HCT116 (cell line): Measurements from ENCODE around the gene FYCO1. TPM values are rescaled to one million over a fixed set of nuclear protein-coding genes. Genes with fewer than 3 reads are reported as not detected.

Experiments
- ATAC-seq: fragments of 200-7000 bp; cut with Tn5 transposase; 2 replicates; pipeline ENCODE4 v1.9.1; 2020; ENCODE audit warnings: mild to moderate bottlenecking, moderate library complexity
- BruUV-seq: library from RNA; stranded (reverse); fragments of 400-500 nt; replicated peaks from 2 replicates; lab custom pipeline; 2021; lab: Mats Ljungman, UMichigan
- CTCF ChIA-PET: fragments of 300-600 bp; sonication (Branson Sonifier 250); formaldehyde crosslinking; loops from one replicate; lab custom pipeline; 2021; ENCODE audit warnings: antibody characterized with exemption; lab: Charles Lee
- POLR2A ChIA-PET: fragments of 300-600, 350-600 bp; sonication (Branson Sonifier 250); formaldehyde crosslinking; loops from one replicate; lab custom pipeline; 2021; ENCODE audit warnings: antibody characterized with exemption; lab: Charles Lee
- RAD21 ChIA-PET, 2 experiments: fragments of 300-600 bp; sonication (Branson Sonifier 250); formaldehyde crosslinking; loops; one replicate each; lab custom pipeline; 2023; ENCODE audit warnings: low total read pairs in 2 of 2; ENCODE audit not compliant: uncharacterized antibody in 2 of 2, unreplicated experiment in 2 of 2, low non-redundant PET in 1 of 2; lab: Charles Lee
- DNase-seq: peaks from one replicate; pipeline ENCODE4 v3.0.0-alpha.2; 2010; ENCODE audit warnings: low read depth, low spot score
- H2AFZ ChIP-seq: fragments of 200-600 bp; shearing (Covaris generic), sonication (generic); 2 replicates; pipeline ENCODE4 v1.6.1; 2017; ENCODE audit warnings: low read depth, mixed run types, mixed read lengths, antibody characterized with exemption, low read length; ENCODE audit not compliant: poor library complexity, severe bottlenecking
- H3K27ac ChIP-seq: 2 replicates; pipeline ENCODE4 v1.5.1; 2012; ENCODE audit warnings: low read depth, low read length
- H3K27me3 ChIP-seq: fragments of 200-600 bp; sonication (generic); 2 replicates; pipeline ENCODE4 v1.6.1; 2016; ENCODE audit warnings: mixed run types, low read length, mixed read lengths; ENCODE audit not compliant: insufficient read depth
- H3K36me3 ChIP-seq, 2 experiments: fragments of 200-500 bp in 1 of 2; fragments of 200-600 bp in 1 of 2; sonication (Bioruptor generic) in 1 of 2; sonication (generic) in 1 of 2; 2 replicates each; pipeline versions ENCODE4 v1.5.1 to v1.6.1; 2014 to 2016; ENCODE audit warnings: low read length in 2 of 2, inconsistent platforms in 1 of 2, mixed read lengths in 1 of 2, mixed run types in 1 of 2; ENCODE audit not compliant: insufficient read depth in 2 of 2, control insufficient read depth in 1 of 2
- H3K4me1 ChIP-seq, 2 experiments: fragments of 200-600 bp in 1 of 2; sonication (generic) in 1 of 2; 2 replicates each; pipeline versions ENCODE4 v1.5.1 to v1.6.1; 2012 to 2017; ENCODE audit warnings: low read length in 2 of 2, inconsistent platforms in 1 of 2, mild to moderate bottlenecking in 1 of 2, mixed read lengths in 1 of 2, mixed run types in 1 of 2, moderate library complexity in 1 of 2; ENCODE audit not compliant: insufficient read depth in 2 of 2, control insufficient read depth in 1 of 2
- H3K4me2 ChIP-seq: fragments of 200-600 bp; sonication (generic); 2 replicates; pipeline ENCODE4 v1.6.1; 2017; ENCODE audit warnings: mixed run types, low read length, mixed read lengths
- H3K4me3 ChIP-seq, 2 experiments: fragments of 200-600 bp in 1 of 2; sonication (generic) in 1 of 2; replicated peaks in 1 of 2; 2 replicates each; pipeline ENCODE4 v1.5.1; 2011 to 2016; ENCODE audit warnings: low read length in 2 of 2, control low read depth in 1 of 2, low read depth in 1 of 2, mild to moderate bottlenecking in 1 of 2, mixed read lengths in 1 of 2, mixed run types in 1 of 2
- H3K79me2 ChIP-seq: fragments of 200-600 bp; sonication (generic); 2 replicates; pipeline ENCODE4 v1.6.1; 2017; ENCODE audit warnings: mild to moderate bottlenecking, mixed run types, low read length, moderate library complexity, mixed read lengths; ENCODE audit not compliant: insufficient read depth
- H3K9ac ChIP-seq: fragments of 200-600 bp; sonication (generic); 2 replicates; pipeline ENCODE4 v1.6.1; 2016; ENCODE audit warnings: low read length, mixed read lengths
- H3K9me2 ChIP-seq: fragments of 200-600 bp; sonication (generic), shearing (Covaris generic); 2 replicates; pipeline ENCODE4 v1.6.1; 2017; ENCODE audit warnings: mixed run types, mild to moderate bottlenecking, moderate library complexity; ENCODE audit not compliant: insufficient read depth
- H3K9me3 ChIP-seq, 2 experiments: fragments of 200-500 bp in 1 of 2; fragments of 200-600 bp in 1 of 2; sonication (Bioruptor generic) in 1 of 2; sonication (generic) in 1 of 2; 2 replicates each; pipeline ENCODE4 v1.6.1; 2014 to 2017; ENCODE audit warnings: low read length in 2 of 2, mixed read lengths in 2 of 2, inconsistent platforms in 1 of 2, low read depth in 1 of 2, mild to moderate bottlenecking in 1 of 2, mixed run types in 1 of 2, moderate library complexity in 1 of 2; ENCODE audit not compliant: control insufficient read depth in 1 of 2, insufficient read depth in 1 of 2
- H4K20me1 ChIP-seq: fragments of 200-600 bp; sonication (generic), shearing (Covaris generic); 2 replicates; pipeline ENCODE4 v1.6.1; 2017; ENCODE audit warnings: mixed run types, mild to moderate bottlenecking, moderate library complexity; ENCODE audit not compliant: insufficient read depth
- ELF1 ChIP-seq: IDR thresholded peaks from 2 replicates; pipeline ENCODE4 v1.6.1; 2012; ENCODE audit warnings: low read depth, borderline replicate concordance
- EZH2 ChIP-seq: fragments of 200-600 bp; sonication (generic); IDR thresholded peaks from 2 replicates; pipeline ENCODE4 v1.6.1; 2017; ENCODE audit warnings: antibody characterized with exemption, mixed run types
- FOSL1 ChIP-seq: IDR thresholded peaks from 2 replicates; pipeline ENCODE4 v1.6.1; 2012; ENCODE audit warnings: low read depth
- MAX ChIP-seq: IDR thresholded peaks from 2 replicates; pipeline ENCODE4 v1.6.1; 2012
- POLR2A ChIP-seq: IDR thresholded peaks from 2 replicates; pipeline ENCODE4 v1.7.0; 2011; ENCODE audit warnings: borderline replicate concordance; ENCODE audit not compliant: insufficient read depth, insufficient read length; ENCODE audit errors: extremely low read depth
- POLR2AphosphoS5 ChIP-seq: IDR thresholded peaks from 2 replicates; pipeline ENCODE4 v1.6.1; 2011; ENCODE audit warnings: mild to moderate bottlenecking, low read depth, low read length, moderate library complexity
- RAD21 ChIP-seq: IDR thresholded peaks from 2 replicates; pipeline ENCODE4 v1.6.1; 2012; ENCODE audit warnings: low read depth, mild to moderate bottlenecking
- REST ChIP-seq: IDR thresholded peaks from 2 replicates; pipeline ENCODE4 v1.6.1; 2012; ENCODE audit warnings: low read depth
- SIN3A ChIP-seq: IDR thresholded peaks from 2 replicates; pipeline ENCODE4 v1.6.1; 2012; ENCODE audit warnings: low read depth
- YY1 ChIP-seq: IDR thresholded peaks from 2 replicates; pipeline ENCODE4 v1.6.1; 2011; ENCODE audit warnings: low read length, low read depth, moderate library complexity, mild to moderate bottlenecking; ENCODE audit not compliant: insufficient replicate concordance; ENCODE audit errors: extremely low read depth
- ZFX ChIP-seq: fragments of 450-650 bp; IDR thresholded peaks from 2 replicates; pipeline ENCODE4 v1.6.1; 2017
- ZNF274 ChIP-seq: fragments of 200-500 bp; sonication (Bioruptor generic); IDR thresholded peaks from 2 replicates; pipeline ENCODE4 v1.6.1; 2014; ENCODE audit warnings: mild to moderate bottlenecking, low read depth, low read length, inconsistent platforms
- intact Hi-C: fragments of 100-400 bp; cut with micrococcal nuclease; formaldehyde crosslinking; loops from 2 replicates; pipeline ENCODE4 v1.10.0; 2022
- total RNA-seq: library from RNA; stranded (reverse); gene quantifications from one replicate; pipeline ENCODE4 v1.2.1, GENCODE V29; 2021; ENCODE audit not compliant: unreplicated experiment
- TF ChIP-seq, protein P1 (sequence below), 3 experiments: fragments of 200-600 bp in 1 of 3; sonication (generic) in 1 of 3; IDR thresholded peaks in 2 of 3; conservative IDR thresholded peaks in 1 of 3; 2 replicates each; pipeline ENCODE4 v1.5.1; 2012 to 2017; ENCODE audit warnings: low read depth in 2 of 3, low read length in 2 of 3, antibody characterized with exemption in 1 of 3, borderline replicate concordance in 1 of 3, control low read depth in 1 of 3, mild to moderate bottlenecking in 1 of 3, mixed read lengths in 1 of 3, mixed run types in 1 of 3, moderate library complexity in 1 of 3; ENCODE audit not compliant: insufficient read depth in 1 of 3

Gene FYCO1
- total RNA-seq, 1 experiment from 2014 or later = 15.8 TPM

DNA sequence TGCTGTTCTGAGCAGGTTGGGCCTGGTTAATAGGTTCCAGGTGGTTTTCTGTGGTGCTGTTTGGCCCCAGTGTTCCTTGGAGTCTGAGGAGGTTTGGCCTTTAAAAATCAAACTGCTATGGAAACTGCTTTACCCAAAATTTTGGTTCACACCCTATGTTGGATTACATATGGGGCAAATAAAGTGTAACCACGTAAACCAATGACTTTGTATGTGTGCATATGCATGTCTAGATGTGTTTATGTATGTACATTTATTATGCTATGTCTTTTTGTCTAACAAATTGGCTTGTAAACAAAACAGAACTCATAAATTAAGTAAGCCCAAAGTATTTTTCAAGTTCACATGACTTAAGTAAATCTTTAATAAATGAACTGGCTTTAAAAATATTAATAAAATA, 40.6 kb upstream of the FYCO1 start:
- Histone ChIP-seq H3K9ac (no peak overlapping the region), H3K9me3 (no peaks in the 10 kb centered on the region), H3K4me2 (no peak overlapping the region), H3K4me1 (no peaks in the 10 kb centered on the region), H3K9me2 (no peaks in the 10 kb centered on the region), H4K20me1 (no peaks in the 10 kb centered on the region), H3K4me3 (no peak overlapping the region), H3K27ac (no peak overlapping the region), H3K36me3 (no peaks in the 10 kb centered on the region), H2AFZ (no peak overlapping the region), H3K27me3 (no peaks in the 10 kb centered on the region), H3K79me2 (no peaks in the 10 kb centered on the region)
- DNase-seq (no peak), ATAC-seq (no peak)
- POLR2A ChIA-PET = no interaction called here
- BruUV-seq = no TSS peak
- TF ChIP-seq EZH2 = no peak
- TF ChIP-seq YY1 = no peak
- no peak for TF ChIP-seq ZNF274
- RAD21 ChIA-PET = no interaction called here
- CTCF ChIA-PET = no interaction called here
- intact Hi-C loops = no loop called here

GRCh38 chr3:46031747-46032146, 36.1 kb upstream of the FYCO1 start:
- ChIA-PET POLR2A (no interaction called here), CTCF (no interaction called here)
- no peak overlapping the region for H3K9ac ChIP-seq
- no peak overlapping the region for H3K27ac ChIP-seq
- TF ChIP-seq ELF1 = no peak
- no peak for TF ChIP-seq MAX
- TF ChIP-seq ZFX = no peak
- TF ChIP-seq, protein P1, sequence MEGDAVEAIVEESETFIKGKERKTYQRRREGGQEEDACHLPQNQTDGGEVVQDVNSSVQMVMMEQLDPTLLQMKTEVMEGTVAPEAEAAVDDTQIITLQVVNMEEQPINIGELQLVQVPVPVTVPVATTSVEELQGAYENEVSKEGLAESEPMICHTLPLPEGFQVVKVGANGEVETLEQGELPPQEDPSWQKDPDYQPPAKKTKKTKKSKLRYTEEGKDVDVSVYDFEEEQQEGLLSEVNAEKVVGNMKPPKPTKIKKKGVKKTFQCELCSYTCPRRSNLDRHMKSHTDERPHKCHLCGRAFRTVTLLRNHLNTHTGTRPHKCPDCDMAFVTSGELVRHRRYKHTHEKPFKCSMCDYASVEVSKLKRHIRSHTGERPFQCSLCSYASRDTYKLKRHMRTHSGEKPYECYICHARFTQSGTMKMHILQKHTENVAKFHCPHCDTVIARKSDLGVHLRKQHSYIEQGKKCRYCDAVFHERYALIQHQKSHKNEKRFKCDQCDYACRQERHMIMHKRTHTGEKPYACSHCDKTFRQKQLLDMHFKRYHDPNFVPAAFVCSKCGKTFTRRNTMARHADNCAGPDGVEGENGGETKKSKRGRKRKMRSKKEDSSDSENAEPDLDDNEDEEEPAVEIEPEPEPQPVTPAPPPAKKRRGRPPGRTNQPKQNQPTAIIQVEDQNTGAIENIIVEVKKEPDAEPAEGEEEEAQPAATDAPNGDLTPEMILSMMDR (IDR thresholded peaks at IDR 0.05 in 2 of 3, conservative IDR thresholded peaks at IDR 0.05 in 1 of 3; ENCODE audit: borderline replicate concordance in 1 of 3, insufficient read depth in 1 of 3, low read depth in 2 of 3, low read length in 2 of 3) = no peak
- TF ChIP-seq ZNF274 = no peak
- no peak for TF ChIP-seq POLR2A
- no peak for TF ChIP-seq SIN3A
- TF ChIP-seq FOSL1 = no peak
- no peak for TF ChIP-seq REST
- no peak for TF ChIP-seq EZH2
- no peak for TF ChIP-seq RAD21
- TF ChIP-seq YY1 = no peak
- TF ChIP-seq POLR2AphosphoS5 = no peak
- TF ChIP-seq, all 23 proteins: peak for 0
- Histone ChIP-seq H4K20me1 (no peaks in the 10 kb centered on the region), H2AFZ (no peak overlapping the region), H3K4me3 (no peak overlapping the region), H3K79me2 (no peaks in the 10 kb centered on the region), H3K9me2 (no peaks in the 10 kb centered on the region), H3K27me3 (no peaks in the 10 kb centered on the region), H3K4me1 (no peaks in the 10 kb centered on the region), H3K4me2 (no peak overlapping the region), H3K36me3 (no peaks in the 10 kb centered on the region), H3K9me3 (peaks cover 8 to 9% of the 10 kb centered on the region in 2 experiments; a peak in 2 of 4 replicates)
- no TSS peak for BruUV-seq
- DNase-seq (no peak), ATAC-seq (no peak)
- RAD21 ChIA-PET = no interaction called here
- intact Hi-C loops = no loop called here
